ENCODE measurements around the gene ACVRL1.

ACVRL1 gene

DNA sequence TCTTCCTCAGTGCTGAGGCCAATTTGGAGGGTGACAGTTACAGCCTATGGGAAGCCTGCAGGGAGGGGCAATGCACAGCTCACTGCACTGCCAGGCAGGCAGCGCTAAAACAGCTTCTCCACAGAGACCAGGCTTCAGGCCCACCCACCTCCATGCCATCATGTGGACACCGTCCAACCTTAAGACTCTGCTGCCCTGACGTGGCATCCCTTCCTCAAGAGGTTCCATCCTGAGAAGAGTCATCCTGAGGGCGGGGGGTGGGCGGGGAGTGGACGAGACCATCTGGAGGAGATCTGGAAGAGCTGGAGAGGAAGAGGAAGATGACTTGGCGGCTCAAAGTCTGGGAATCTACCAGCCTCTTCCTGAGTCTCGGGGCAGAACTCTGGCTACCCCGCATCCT is 8.4 kb upstream of the ACVRL1 start:
- DNase-seq (ENCODE audit: low read depth): no peak

DNA sequence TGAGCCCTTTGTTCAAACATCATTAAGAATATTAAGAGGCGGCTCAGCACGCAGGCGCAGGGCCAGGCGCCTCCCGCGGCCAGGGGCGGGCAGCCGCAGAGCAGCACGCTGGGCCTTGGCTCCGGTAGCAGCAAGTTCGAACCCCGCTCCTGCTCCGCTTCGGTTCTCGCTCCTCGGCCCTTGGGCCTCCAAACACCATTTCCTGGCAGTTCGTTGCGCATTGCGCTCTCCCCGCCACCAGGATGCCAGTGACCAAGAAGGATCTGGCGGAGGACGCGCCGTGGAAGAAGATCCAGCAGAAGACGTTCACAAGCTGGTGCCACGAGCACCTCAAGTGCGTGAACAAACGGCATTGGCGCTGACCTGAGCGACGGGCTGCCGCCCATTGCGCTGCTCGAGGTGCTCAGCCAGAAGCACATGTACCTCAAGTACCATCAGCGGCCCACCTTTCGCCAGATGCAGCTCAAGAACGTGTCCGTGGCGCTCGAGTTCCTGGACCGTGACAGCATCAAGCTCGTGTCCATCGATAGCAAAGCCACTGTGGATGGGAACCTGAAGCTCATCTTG is 6.9 kb upstream of the ACVRL1 start:
- DNase-seq (ENCODE audit: low read depth): no peak

DNA sequence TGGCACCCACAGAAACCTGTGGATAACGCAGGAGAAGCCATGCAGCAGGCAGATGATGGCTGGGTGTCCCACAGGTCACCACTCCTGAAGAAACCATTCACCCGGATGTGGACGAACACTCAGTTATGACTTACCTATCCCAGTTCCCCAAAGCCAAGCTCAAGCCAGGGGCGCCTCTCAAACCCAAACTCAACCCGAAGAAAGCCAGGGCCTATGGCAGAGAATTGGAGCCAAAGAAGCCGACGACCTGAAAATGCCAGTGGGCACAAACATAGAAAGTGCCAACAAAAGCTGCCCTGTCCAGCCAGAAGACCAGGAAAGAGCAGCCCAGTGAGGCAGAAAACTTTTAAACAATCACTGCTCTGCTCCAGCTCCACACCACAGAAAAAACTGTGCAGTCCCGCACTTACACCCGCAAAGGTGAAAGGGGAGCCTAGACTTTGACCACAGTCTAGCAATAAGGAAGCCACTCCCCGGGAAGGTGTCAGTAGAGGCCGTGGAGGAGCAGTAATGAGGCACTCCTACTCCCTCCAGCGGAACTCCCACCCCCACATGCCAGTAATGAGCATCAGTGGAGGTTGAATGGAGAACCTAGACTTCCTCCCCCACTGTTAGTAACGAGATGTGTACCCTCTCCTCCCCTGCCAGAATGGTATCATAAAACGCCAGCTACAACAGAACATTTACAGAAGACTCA is 6.0 kb upstream of the ACVRL1 start:
- no peak for DNase-seq (ENCODE audit: low read depth)

DNA sequence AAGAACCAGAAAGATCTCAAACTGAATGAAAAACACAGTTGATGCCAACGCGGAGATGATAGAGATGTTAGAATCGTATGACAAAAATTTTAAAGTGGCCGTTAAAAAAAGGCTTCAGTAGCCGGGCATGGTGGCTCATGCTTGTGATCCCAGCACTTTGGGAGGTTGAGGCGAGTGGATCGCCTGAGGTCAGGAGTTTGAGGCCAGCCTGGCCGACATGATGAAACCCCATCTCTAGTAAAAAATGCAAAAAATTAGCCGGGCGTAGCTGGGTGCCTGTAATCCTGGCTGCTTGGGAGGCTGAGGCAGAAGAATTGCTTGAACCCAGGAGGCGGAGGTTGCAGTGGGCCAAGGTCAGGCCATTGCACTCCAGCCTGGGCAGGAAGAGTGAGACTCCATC is 5.4 kb upstream of the ACVRL1 start:
- DNase-seq (ENCODE audit: low read depth): no peak

DNA sequence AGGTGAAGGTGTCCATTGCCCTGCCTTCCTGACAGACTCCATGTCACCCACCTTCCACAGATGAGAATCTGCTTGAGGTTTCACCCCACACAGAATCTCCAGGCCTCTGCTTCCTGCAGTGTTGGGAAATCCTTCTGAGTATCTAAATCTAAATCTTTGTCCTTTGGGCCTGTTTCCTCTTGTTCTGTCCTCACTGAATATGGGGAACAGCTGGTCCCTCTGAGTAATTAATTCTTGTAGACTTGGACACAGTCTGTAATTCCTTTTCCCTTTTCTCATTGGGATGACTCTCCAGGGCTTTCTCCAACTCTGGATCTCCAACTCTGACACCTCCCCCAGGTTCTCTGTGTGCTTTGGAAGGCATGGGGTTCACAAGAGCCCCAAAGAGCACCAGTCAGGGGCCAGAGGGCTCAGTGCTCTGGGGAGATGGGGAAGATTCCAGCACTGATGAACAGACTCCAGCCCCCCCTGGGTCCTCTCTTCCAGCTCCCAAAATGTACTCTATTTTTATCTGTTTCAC is 2.3 kb upstream of the ACVRL1 start:
- peak; percentile 76 for DNase-seq (ENCODE audit: low read depth)

DNA sequence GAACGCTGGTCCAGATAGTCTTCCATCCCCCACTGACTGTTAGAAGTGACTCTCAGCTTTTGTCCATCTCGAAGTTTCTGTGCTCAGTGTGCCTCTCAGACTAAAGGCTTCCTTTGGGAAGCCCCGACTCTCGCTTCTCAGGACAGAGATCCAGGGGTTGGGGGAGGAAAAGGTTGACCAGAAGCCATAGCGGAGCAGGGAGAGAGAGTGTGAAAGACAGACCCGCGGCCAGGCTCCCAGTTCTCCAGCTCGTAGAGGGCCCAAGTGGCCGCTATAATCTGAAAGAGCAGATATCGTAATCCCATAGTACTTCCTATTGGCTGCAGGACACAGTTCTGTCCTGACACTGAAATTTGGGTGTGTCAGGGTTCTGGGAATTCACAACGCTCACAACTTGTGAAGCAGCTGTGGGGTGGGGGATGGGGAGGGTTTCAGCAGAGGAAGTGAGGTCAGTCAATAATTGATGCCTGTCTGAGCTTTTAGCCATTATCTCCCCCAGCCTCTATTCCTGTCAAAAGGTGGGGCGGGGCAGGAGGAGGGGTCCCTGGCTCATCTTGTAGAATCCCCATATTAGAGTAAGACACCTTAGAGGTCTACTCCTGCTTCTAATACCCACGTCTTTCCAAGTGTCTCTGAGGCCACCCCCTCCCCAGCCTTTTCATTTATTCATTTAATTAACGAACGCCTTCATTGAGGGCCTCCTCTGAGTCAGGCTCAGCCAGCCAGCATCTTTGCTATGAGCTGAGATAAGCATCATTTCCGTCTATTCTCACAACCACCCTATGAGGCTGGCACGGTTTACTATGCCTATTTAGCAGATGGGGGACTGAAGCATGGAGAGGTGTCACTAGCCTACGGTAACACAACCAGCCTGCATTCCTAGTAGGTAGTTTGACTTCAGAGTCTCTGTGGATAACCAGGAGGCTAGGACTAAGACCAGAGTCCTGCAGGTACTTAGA is 1.6 kb upstream of the ACVRL1 start:
- DNase-seq (ENCODE audit: low read depth): no peak

DNA sequence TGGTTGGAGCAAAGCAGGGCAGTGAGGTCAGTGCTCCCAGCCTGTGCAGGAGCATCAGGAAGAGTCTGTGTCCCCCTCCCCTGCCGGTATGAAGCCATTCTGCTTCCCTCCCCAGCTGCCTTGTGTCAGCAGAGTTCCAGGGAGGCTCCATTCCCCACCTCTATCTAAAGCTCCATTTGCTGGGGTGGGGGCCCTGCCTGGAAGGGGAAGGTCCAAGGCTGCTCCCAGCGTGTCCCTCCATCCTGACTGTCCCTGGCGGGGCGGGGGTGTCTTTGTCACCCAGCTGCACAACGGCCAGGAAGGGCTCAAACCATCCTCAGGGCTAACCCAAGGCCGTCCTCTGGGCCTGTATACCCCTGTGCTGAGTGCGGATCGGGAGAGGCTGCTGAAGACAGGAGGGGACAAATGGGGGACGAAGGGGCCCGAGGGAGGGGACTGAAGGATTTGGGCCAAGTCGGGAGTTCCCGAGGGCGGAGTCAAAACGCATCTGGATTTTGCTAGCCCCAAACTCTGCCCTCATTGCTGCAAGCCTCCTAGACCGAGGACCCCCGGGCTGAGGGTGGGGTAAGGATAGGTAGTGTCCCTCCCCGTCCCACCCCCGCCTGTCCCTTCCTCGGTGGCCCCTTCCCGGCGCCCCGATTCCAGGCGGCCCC is 748 bp upstream of the ACVRL1 start:
- DNase-seq (ENCODE audit: low read depth): no peak

DNA sequence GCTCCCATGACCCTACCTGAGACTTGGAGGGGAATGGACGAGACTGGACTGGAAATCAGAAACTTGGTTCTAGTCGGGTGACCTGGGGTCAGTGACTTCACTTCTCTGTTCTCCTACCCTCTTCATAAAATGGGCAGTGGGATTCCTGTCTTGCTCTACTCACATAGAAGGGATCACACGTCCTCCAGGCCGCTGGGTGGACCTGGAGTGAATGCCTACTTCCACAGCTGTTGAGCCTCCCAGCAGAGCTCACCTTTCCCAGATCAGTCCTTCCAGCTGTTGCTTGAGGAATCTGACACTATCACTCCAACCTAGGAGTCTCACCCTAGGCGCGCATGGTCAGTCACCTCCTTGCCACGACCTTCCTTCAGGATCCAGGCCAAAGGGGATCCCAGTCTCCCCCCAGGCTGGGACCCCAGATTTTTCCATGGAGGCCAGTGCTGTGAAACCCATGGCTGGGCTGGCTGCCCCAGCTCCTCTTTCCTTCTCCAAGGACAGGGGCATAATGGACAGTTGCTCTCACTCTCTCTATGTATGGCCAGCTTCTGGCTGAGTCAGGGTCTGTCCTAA is 637 bp downstream of the ACVRL1 start:
- DNase-seq (ENCODE audit: low read depth): no peak

DNA sequence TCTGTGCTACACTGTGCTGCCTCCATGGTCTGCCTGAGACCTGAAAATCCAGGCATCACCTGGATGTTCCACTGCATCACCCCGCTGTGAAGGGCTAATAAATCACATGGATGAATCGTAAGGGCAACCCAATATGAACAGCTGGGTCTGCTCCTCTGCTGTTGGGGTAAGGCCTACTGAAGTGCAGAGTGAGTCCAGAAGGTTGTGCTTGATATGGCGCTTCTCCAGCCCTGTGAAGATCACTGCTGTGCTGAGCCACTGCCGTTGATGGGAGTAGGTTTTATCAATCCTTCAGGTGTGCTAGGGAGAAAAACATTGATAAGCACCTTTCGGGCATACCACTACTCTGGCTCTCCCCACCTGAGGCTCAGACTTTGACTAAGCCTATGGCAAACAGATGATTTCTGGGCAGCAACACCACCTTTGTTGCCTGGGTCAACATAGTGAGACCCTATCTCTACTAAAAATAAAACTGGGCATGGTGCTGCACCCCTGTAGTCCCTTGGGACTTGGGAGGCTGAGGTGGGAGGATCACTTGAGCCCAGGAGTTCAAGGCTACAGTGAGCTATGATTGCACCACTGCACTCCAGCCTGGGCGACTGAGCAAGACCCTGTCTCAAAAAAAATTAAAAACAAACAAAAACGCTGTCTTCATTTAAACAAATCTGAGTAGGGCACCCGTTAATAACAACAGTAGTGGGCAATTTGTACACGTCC is 1.7 kb downstream of the ACVRL1 start:
- no peak for DNase-seq (ENCODE audit: low read depth)

DNA sequence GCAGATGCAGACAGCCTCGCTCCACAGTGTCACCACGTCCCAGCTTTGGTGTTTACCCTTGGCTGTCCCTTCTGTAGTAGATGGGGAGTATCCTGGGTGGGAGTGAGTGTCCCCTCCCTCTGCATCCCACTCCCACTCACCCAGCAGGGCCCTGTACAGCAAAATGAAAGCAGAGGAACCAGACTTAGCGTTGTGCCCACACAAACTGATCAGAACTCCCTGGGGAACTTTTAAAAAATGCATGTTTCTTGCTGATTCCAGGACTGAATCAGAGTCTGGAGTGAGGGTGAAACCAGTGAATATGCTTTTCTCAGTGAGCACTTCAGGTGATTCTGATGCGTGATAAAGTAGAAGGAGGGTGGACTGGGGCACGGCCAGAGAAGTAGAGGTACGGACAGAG is 2.9 kb downstream of the ACVRL1 start:
- no peak for DNase-seq (ENCODE audit: low read depth)

DNA sequence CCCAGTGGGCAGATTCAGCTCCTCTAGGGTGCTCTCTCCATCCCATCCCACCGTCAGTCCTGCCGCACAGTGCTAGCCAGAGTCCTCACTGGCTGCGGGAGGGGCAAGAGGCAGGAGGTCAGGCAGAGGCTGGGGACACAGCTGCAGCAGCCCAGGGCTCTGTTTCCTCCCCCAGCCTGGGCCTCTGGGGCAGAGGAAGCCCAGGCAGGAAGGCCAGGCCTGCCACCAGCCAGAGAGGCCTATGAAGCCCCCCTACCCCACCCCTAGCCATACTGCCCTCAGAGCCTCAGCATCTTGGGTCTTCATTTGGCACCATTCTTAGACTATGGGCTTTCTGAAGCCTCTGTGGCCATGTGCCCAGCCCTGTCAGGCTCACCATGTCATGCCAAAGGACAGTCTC is 3.4 kb downstream of the ACVRL1 start:
- DNase-seq (ENCODE audit: low read depth): no peak

DNA sequence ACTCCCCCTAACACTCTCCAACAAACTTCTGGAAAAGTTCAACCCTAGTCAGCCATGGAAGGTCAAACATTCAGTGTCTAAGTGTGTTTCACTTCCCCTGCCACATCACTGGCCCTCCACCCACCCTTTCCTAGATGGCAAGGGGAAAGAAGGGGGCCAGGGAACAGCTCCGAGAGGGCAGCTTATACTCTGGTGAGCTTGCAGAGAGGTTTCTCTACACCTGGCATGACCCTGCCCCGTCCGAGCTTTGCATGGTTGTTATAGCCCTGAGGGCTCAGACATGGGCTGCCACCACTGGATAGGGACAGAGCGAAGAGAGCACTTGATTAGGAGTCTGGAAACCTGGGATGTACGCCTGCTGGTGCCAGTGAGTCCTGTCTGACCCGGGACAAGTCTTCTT is 4.0 kb downstream of the ACVRL1 start:
- DNase-seq (ENCODE audit: low read depth): no peak

DNA sequence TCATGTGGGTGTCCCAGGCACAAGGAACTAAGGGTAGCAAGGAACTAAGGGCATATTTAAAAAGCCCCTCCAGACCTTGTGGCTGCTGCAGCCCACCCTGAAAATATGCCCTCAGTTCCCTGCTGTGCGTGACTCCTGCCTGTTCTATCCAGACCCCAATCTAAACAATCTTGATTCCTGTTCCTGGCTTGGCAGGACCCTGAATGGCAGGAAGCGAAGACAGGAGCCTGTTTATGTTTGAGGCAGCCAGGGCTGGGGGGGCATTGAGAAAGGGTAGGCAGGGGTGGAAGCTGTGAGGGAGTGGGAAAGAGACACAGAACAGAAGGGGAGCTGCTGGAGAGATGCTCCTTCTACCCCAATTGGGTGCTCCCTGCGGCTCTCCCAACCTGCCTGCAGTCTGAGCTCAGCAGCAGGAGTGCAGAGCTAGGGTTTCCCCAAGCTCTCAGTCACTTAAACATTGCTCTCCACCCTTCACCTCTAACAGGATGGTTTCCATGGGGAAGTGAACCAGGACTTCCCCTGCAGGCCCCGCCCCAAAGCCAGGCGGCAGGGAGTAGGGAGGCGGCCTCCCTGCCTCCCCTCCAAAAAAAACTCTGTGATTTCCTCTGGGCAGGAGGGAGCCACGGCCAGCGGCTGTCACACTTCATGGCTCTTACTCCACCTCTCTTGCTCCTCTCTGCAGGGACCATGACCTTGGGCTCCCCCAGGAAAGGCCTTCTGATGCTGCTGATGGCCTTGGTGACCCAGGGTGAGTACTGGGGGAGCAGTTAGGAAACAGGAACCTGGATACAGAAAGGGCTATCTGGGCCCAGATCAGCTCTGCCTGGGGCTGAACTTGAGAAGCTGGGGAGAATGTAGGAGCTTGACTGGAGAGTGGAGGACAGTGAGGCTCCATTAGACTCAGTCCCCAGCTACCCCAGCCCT is 4.7 kb downstream of the ACVRL1 start:
- DNase-seq (ENCODE audit: low read depth): no peak

DNA sequence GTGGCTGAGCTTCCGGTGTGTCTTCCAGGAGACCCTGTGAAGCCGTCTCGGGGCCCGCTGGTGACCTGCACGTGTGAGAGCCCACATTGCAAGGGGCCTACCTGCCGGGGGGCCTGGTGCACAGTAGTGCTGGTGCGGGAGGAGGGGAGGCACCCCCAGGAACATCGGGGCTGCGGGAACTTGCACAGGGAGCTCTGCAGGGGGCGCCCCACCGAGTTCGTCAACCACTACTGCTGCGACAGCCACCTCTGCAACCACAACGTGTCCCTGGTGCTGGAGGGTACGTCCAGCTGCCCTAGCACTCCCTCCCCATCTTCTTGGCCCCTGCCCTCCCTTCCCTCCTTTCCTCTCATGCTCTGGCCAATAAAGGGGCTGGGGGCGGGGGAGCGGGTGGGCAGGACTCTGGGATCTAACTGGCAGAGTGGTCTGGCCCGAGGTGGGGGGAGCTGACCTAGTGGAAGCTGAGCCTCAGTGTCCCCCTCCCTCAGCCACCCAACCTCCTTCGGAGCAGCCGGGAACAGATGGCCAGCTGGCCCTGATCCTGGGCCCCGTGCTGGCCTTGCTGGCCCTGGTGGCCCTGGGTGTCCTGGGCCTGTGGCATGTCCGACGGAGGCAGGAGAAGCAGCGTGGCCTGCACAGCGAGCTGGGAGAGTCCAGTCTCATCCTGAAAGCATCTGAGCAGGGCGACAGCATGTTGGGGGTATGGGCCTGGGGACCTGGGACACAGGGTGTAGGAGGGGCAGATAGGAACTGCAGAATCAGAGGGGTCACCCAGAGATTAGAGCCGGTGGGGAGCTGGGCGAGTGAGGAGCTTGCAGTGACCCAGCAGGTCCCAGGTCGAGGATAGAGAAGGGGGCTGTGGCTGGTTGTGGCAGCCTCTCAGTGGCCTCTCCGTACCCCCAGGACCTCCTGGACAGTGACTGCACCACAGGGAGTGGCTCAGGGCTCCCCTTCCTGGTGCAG is 6.0 kb downstream of the ACVRL1 start:
- DNase-seq (ENCODE audit: low read depth): no peak

DNA sequence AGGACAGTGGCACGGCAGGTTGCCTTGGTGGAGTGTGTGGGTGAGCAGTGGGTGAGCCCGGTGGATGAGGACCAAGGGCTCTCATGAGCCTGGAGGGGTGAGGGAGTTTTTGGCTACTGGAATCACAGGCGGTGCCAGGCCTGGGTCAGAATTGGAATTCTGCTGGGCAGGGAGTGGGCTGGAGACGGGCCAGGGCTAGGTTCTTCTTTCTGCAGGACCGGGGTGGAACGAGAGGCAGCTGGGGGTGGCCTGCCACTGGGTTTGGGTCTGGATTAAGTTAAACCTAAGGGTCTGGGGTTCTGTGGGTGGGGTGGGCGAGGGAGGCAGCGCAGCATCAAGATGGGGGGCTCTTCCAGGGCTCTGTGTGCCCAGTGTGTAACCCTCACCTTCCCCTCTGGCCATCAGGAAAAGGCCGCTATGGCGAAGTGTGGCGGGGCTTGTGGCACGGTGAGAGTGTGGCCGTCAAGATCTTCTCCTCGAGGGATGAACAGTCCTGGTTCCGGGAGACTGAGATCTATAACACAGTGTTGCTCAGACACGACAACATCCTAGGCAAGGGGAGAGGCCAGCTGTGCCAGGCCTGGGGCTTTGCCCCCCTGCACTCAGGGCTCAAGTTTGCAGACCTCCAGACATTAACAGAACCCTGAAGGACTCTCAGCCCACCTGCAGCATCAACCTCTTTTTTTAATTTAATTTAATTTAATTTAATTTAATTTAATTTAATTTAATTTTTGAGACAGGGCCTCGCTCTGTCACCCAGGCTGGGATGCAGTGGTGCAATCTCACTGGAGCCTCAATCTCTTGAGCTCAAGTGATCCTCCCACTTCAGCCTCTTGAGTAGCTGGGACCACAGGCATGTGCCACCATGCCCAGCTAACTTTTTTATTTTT is 7.0 kb downstream of the ACVRL1 start:
- DNase-seq (ENCODE audit: low read depth): no peak

DNA sequence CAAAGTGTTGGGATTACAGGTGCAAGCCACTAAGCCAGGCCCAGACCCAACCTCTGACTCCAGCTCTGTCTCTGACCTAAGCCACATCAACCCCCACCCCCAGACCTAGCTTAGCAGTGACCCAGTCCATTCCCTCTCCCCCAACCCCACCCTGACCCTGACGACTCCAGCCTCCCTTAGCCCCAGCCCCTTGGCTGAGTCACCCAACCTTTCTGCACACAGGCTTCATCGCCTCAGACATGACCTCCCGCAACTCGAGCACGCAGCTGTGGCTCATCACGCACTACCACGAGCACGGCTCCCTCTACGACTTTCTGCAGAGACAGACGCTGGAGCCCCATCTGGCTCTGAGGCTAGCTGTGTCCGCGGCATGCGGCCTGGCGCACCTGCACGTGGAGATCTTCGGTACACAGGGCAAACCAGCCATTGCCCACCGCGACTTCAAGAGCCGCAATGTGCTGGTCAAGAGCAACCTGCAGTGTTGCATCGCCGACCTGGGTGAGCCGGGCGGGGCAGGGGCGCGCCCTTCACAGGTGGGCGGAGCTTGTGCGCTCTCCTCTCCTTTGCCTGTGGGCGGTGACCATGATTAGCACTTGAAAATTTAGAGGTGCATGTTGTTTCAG is 7.8 kb downstream of the ACVRL1 start:
- DNase-seq (ENCODE audit: low read depth): no peak

DNA sequence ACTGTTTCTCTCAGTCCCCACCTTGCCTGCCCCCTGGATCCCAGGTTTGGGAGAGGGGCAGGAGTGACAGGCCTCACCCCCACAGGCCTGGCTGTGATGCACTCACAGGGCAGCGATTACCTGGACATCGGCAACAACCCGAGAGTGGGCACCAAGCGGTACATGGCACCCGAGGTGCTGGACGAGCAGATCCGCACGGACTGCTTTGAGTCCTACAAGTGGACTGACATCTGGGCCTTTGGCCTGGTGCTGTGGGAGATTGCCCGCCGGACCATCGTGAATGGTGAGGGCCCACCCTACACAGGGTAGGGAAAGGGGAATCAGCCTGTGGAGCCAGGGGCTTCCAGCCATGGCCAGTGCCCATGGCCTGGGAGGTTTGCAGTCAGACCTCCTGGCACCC is 8.6 kb downstream of the ACVRL1 start:
- DNase-seq (ENCODE audit: low read depth): no peak
